Caco-2 (cell line): ENCODE results near the gene WDR45. TPM values are rescaled to one million over a fixed set of nuclear protein-coding genes. Genes with fewer than 3 reads are reported as not detected.

Source experiments
- BruUV-seq: library from RNA; stranded (reverse); fragments of 400-500 nt; replicated peaks from 2 replicates; lab custom pipeline; 2021; lab: Mats Ljungman, UMichigan
- CTCF ChIA-PET: fragments of 300-600 bp; sonication (Branson Sonifier 250); formaldehyde crosslinking; loops from one replicate; lab custom pipeline; 2022; ENCODE audit warnings: antibody characterized with exemption; lab: Charles Lee
- POLR2A ChIA-PET: fragments of 300-600 bp; sonication (Branson Sonifier 250); formaldehyde crosslinking; loops from one replicate; lab custom pipeline; 2022; ENCODE audit warnings: antibody characterized with exemption; lab: Charles Lee
- DNase-seq, 2 experiments: peaks; one replicate each; pipeline versions ENCODE4 v3.0.0 to v3.0.0-alpha.2; 2020 to 2022
- H3K27me3 ChIP-seq: replicated peaks from 2 replicates; pipeline ENCODE4 v1.6.0; 2011; ENCODE audit warnings: low read length; ENCODE audit not compliant: control insufficient read depth, insufficient read depth
- H3K36me3 ChIP-seq: 2 replicates; pipeline ENCODE4 v1.5.1; 2011; ENCODE audit warnings: low read length; ENCODE audit not compliant: control insufficient read depth, insufficient read depth
- H3K4me1 ChIP-seq: fragments of 250-450 bp; sonication (Bioruptor Pico); 2 replicates; pipeline ENCODE4 v1.5.1; 2020; ENCODE audit warnings: mild to moderate bottlenecking
- H3K4me3 ChIP-seq: 2 replicates; pipeline ENCODE4 v1.5.1; 2011; ENCODE audit warnings: low read depth, mild to moderate bottlenecking, control low read depth, low read length
- H3K9me3 ChIP-seq: fragments of 250-450 bp; sonication (Bioruptor Pico); 2 replicates; pipeline ENCODE4 v1.5.1; 2020; ENCODE audit warnings: mild to moderate bottlenecking, moderate library complexity
- H3K27ac Mint-ChIP-seq: one replicate; pipeline ENCODE4 v1.8.0; 2022; ENCODE audit warnings: mixed read lengths; ENCODE audit not compliant: unreplicated experiment
- H3K27me3 Mint-ChIP-seq: one replicate; pipeline ENCODE4 v1.8.0; 2022; ENCODE audit warnings: mixed read lengths; ENCODE audit not compliant: insufficient read depth, unreplicated experiment
- H3K36me3 Mint-ChIP-seq: one replicate; pipeline ENCODE4 v1.8.0; 2022; ENCODE audit warnings: mild to moderate bottlenecking, mixed read lengths; ENCODE audit not compliant: insufficient read depth, unreplicated experiment
- H3K4me1 Mint-ChIP-seq: one replicate; pipeline ENCODE4 v1.8.0; 2022; ENCODE audit warnings: low read depth, mixed read lengths; ENCODE audit not compliant: unreplicated experiment
- H3K4me3 Mint-ChIP-seq: one replicate; pipeline ENCODE4 v1.8.0; 2022; ENCODE audit warnings: mild to moderate bottlenecking, moderate library complexity, mixed read lengths; ENCODE audit not compliant: unreplicated experiment
- H3K9me3 Mint-ChIP-seq: one replicate; pipeline ENCODE4 v1.8.0; 2022; ENCODE audit warnings: mixed read lengths; ENCODE audit not compliant: unreplicated experiment
- intact Hi-C: fragments of 100-400 bp; cut with micrococcal nuclease; formaldehyde crosslinking; loops from one replicate; pipeline ENCODE4 v1.10.0; 2022; ENCODE audit not compliant: unreplicated experiment
- total RNA-seq: library from RNA; stranded (reverse); gene quantifications from 2 replicates; pipeline ENCODE4 v1.2.3, GENCODE V29; 2022
- TF ChIP-seq, protein P1 (sequence below), 2 experiments: fragments of 200-600 bp in 1 of 2; IDR thresholded peaks; 1 replicate in 1 of 2; 2 replicates in 1 of 2; pipeline versions ENCODE4 v1.5.1 to v1.8.0; 2011 to 2022; ENCODE audit warnings: antibody characterized with exemption in 1 of 2, control low read depth in 1 of 2, inconsistent platforms in 1 of 2, low read depth in 1 of 2, low read length in 1 of 2, mild to moderate bottlenecking in 1 of 2, moderate library complexity in 1 of 2; ENCODE audit not compliant: insufficient read depth in 1 of 2, severe bottlenecking in 1 of 2, unreplicated experiment in 1 of 2

Gene WDR45
- total RNA-seq, 1 experiment from 2014 or later = 28.6 TPM

DNA sequence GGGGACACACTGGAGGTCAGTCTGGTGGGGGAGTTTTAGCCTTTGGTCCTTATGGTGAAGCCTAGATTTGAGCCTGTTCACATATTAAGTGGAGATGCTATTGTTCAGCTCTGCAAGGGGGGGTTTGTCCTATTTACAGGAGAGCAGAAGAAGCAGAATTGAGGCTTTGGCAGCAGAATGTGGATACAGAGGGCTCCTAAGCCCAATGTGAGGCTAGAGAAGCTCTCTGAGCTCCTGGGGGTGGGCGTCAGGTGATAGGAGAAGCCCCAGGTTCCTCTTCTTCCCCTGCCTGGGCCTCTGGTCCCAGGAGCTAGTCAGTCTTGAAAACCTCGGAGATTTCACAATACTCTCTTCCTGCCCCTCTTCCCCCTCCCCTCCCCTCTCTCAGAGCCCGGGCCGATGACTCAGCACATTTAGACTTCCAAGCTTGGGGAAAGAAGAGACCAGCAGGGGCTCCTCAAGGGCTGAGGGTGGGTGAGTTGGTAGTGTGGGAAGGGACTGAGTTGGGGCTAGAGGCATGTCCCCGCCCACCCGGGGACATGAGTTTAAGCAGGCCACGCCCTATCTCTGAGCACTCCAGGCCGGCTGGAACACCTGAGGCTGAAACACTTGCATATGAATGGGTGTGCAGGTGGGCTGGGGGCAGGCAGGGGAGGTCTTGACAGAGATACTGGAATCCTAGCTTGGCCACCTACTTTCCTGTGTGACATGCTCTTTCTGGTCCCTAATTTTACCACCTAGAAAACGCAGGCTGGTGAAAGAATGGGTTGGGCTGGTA is 39.9 kb downstream of the WDR45 start:
- Histone ChIP-seq H3K4me3 (no peak overlapping the region), H3K4me1 (peaks cover 16% of the 10 kb centered on the region), H3K27me3 (no peaks in the 10 kb centered on the region), H3K36me3 (no peaks in the 10 kb centered on the region), H3K9me3 (no peaks in the 10 kb centered on the region)
- no peaks in the 10 kb centered on the region for H3K27me3 Mint-ChIP-seq
- peaks cover 51% of the 10 kb centered on the region for H3K36me3 Mint-ChIP-seq
- intact Hi-C loops = loop anchor here (5.0 to 10.0 kb wide), 2 partner anchors 65 to 142 kb away; partner anchors contain the start of genes PQBP1 and TIMM17B
- H3K4me1 Mint-ChIP-seq = peaks cover 7% of the 10 kb centered on the region
- no TSS peak for BruUV-seq
- peak; percentile 88 to 94 for DNase-seq
- TF ChIP-seq, protein P1, sequence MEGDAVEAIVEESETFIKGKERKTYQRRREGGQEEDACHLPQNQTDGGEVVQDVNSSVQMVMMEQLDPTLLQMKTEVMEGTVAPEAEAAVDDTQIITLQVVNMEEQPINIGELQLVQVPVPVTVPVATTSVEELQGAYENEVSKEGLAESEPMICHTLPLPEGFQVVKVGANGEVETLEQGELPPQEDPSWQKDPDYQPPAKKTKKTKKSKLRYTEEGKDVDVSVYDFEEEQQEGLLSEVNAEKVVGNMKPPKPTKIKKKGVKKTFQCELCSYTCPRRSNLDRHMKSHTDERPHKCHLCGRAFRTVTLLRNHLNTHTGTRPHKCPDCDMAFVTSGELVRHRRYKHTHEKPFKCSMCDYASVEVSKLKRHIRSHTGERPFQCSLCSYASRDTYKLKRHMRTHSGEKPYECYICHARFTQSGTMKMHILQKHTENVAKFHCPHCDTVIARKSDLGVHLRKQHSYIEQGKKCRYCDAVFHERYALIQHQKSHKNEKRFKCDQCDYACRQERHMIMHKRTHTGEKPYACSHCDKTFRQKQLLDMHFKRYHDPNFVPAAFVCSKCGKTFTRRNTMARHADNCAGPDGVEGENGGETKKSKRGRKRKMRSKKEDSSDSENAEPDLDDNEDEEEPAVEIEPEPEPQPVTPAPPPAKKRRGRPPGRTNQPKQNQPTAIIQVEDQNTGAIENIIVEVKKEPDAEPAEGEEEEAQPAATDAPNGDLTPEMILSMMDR (IDR thresholded peaks at IDR 0.05; ENCODE audit: insufficient read depth in 1 of 2, low read depth in 1 of 2, low read length in 1 of 2, severe bottlenecking in 1 of 2, unreplicated experiment in 1 of 2) = no peak
- CTCF ChIA-PET = interaction anchor here (0.6 to 1.4 kb wide), 2 partner anchors 13 to 872 kb away, joined by 3 to 6 read pairs; no protein-coding TSS in a partner anchor
- peak overlapping the region; percentile 72 for H3K27ac Mint-ChIP-seq
- H3K9me3 Mint-ChIP-seq = no peaks in the 10 kb centered on the region
- POLR2A ChIA-PET = interaction anchor here (0.6 to 1.0 kb wide), 5 partner anchors 13 to 151 kb away, joined by 3 to 4 read pairs (median 3); partner anchors contain the start of genes PQBP1 and TIMM17B
- peak overlapping the region; percentile 56 for H3K4me3 Mint-ChIP-seq

DNA sequence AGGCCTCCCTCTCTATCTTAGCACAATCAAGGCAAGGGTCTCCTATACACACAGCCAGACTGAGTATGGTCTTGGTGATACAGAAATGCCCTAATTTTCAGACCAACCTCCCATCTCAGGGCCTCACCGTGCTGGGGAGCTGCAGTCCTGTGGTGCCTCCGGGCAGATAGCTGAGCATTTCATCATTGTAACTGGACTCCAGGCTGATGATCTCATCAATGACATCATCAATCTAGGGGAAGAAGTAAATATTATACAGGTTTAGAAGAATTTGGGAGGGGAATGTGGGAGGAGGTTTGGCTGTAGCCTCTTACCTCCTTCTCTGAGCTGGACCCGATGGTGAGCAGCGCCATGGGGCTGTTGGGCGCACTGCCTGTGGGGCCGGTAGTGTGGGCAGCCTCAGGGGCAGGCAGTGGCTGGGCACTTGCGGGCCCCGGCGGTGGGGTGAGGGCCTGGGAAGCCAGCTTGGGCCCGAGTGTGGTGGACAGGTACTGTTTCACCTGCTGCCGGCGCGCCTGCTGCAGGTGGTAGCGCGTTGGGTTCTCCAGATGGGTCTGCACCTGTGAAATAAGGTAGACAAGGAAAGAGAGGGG is 41.7 kb downstream of the WDR45 start:
- Histone ChIP-seq H3K9me3 (no peaks in the 10 kb centered on the region), H3K4me1 (peaks cover 16% of the 10 kb centered on the region), H3K4me3 (no peak overlapping the region), H3K36me3 (no peaks in the 10 kb centered on the region), H3K27me3 (no peaks in the 10 kb centered on the region)
- intact Hi-C loops = no loop called here
- H3K27me3 Mint-ChIP-seq = no peaks in the 10 kb centered on the region
- H3K36me3 Mint-ChIP-seq = peaks cover 60% of the 10 kb centered on the region
- peaks cover 13% of the 10 kb centered on the region for H3K4me1 Mint-ChIP-seq
- DNase-seq = no peak
- ChIA-PET POLR2A (no interaction called here), CTCF (no interaction called here)
- BruUV-seq = no TSS peak
- TF ChIP-seq, protein P1 (IDR thresholded peaks at IDR 0.05; ENCODE audit: insufficient read depth in 1 of 2, low read depth in 1 of 2, low read length in 1 of 2, severe bottlenecking in 1 of 2, unreplicated experiment in 1 of 2) = no peak
- H3K27ac Mint-ChIP-seq = peak overlapping the region; percentile 72
- H3K4me3 Mint-ChIP-seq = no peak overlapping the region
- no peaks in the 10 kb centered on the region for H3K9me3 Mint-ChIP-seq

DNA sequence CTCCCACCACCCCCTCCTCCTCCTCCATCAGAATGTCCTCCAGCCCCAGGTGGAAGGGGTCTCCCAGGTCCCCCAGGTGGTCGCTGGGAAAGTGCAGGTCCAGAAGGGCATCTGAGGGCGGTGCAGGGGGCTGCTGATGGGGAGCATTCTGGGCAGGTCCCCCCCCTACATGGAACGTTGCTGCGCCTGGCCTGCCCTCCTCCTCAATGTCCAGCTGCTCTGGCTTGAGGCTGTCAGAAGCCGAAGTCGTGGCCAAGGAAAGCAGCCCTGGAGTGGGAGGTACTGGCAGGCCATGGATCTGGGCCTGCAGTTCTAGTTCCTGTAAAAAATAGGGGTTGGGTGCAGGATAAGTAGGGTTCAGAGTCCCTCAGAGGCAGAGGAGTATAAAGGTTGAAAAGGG is 49.4 kb downstream of the WDR45 start:
- no peak overlapping the region for H3K4me3 Mint-ChIP-seq
- POLR2A ChIA-PET = no interaction called here
- intact Hi-C loops = no loop called here
- DNase-seq = no peak
- BruUV-seq = no TSS peak
- Histone ChIP-seq H3K36me3 (no peaks in the 10 kb centered on the region), H3K27me3 (no peaks in the 10 kb centered on the region), H3K4me1 (no peaks in the 10 kb centered on the region; the same call in 1 of the 2 replicates), H3K4me3 (no peak overlapping the region), H3K9me3 (no peaks in the 10 kb centered on the region)
- H3K9me3 Mint-ChIP-seq = no peaks in the 10 kb centered on the region
- H3K36me3 Mint-ChIP-seq = peaks cover 39% of the 10 kb centered on the region
- no peaks in the 10 kb centered on the region for H3K27me3 Mint-ChIP-seq
- CTCF ChIA-PET = no interaction called here
- TF ChIP-seq, protein P1 (IDR thresholded peaks at IDR 0.05; ENCODE audit: insufficient read depth in 1 of 2, low read depth in 1 of 2, low read length in 1 of 2, severe bottlenecking in 1 of 2, unreplicated experiment in 1 of 2) = no peak
- H3K4me1 Mint-ChIP-seq = peaks cover 6% of the 10 kb centered on the region
- no peak overlapping the region for H3K27ac Mint-ChIP-seq
